ENCODE results near the gene NEURL4. TPM values are rescaled to one million over a fixed set of nuclear protein-coding genes. Genes with fewer than 3 reads are reported as not detected.
"Not testable (repeated sequence)": the region's sequence is repeated elsewhere in the genome, so short reads cannot be mapped to it uniquely, and the experiment has no call there.

Gene NEURL4
- total RNA-seq, 1 experiment from 2014 or later: 21.4 TPM

- H3F3A ChIP-seq (ENCODE audit: low read length, unreplicated experiment): no peaks in the 10 kb centered on the region
- no TSS peak for BruUV-seq (replicated peaks)
- CTCF ChIA-PET: no interaction called here
- no peaks in the 10 kb centered on the region for H3K9me3 ChIP-seq (ENCODE audit: low read length)
- intact Hi-C loops (cut with micrococcal nuclease): no loop called here
- no peaks in the 10 kb centered on the region for H3K27me3 ChIP-seq (ENCODE audit: low read length)
- no peaks in the 10 kb centered on the region for H3K9me2 ChIP-seq (replicated peaks; ENCODE audit: low read length)
- TF ChIP-seq EZH2 (IDR thresholded peaks at IDR 0.05; ENCODE audit: low read length, unreplicated experiment): no peak
- TF ChIP-seq, protein P1, sequence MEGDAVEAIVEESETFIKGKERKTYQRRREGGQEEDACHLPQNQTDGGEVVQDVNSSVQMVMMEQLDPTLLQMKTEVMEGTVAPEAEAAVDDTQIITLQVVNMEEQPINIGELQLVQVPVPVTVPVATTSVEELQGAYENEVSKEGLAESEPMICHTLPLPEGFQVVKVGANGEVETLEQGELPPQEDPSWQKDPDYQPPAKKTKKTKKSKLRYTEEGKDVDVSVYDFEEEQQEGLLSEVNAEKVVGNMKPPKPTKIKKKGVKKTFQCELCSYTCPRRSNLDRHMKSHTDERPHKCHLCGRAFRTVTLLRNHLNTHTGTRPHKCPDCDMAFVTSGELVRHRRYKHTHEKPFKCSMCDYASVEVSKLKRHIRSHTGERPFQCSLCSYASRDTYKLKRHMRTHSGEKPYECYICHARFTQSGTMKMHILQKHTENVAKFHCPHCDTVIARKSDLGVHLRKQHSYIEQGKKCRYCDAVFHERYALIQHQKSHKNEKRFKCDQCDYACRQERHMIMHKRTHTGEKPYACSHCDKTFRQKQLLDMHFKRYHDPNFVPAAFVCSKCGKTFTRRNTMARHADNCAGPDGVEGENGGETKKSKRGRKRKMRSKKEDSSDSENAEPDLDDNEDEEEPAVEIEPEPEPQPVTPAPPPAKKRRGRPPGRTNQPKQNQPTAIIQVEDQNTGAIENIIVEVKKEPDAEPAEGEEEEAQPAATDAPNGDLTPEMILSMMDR (conservative IDR thresholded peaks at IDR 0.05; ENCODE audit: low read depth, low read length): no peak
- TF ChIP-seq EZH2phosphoT487 (IDR thresholded peaks at IDR 0.05; ENCODE audit: borderline replicate concordance, low read length): no peak
- POLR2A ChIA-PET (ENCODE audit: unreplicated experiment): no interaction called here
- H3K36me3 ChIP-seq (ENCODE audit: low read depth, low read length): no peaks in the 10 kb centered on the region
- H3K4me1 ChIP-seq (ENCODE audit: insufficient read depth, low read length): no peaks in the 10 kb centered on the region
- no peak for ATAC-seq
- H3K9ac ChIP-seq (ENCODE audit: low read length): no peak within 1 kb of the TSS
- H3K27ac ChIP-seq (ENCODE audit: low read length): no peak within 1 kb of the TSS
- H3K4me2 ChIP-seq (ENCODE audit: low read length): no peak within 1 kb of the TSS
- H3K79me2 ChIP-seq (ENCODE audit: low read length): no peaks in the 10 kb centered on the region
- no peaks in the 10 kb centered on the region for H4K20me1 ChIP-seq (ENCODE audit: low read length)
- no peak within 1 kb of the TSS for H2AFZ ChIP-seq (ENCODE audit: low read length)
- no peak within 1 kb of the TSS for H3K4me3 ChIP-seq (ENCODE audit: low read length)
- DNase-seq: no peak
These were observed 7.4 kb upstream of the NEURL4 start, which contains the start of gene ACAP1 for GRCh38 chr17:7336240-7337175. Gene ACAP1, plus strand, starts transcription at chr17:7336529. Its CDS starts 206 bp downstream, at chr17:7336735.

GRCh38 chr17:7335765-7336164 lies 6.6 kb upstream of the NEURL4 start:
- H3K79me2 ChIP-seq (ENCODE audit: low read length); H3K9me2 ChIP-seq (replicated peaks; ENCODE audit: low read length); H3K9me3 ChIP-seq (ENCODE audit: low read length); H2AFZ ChIP-seq (ENCODE audit: low read length); CTCF ChIA-PET; H3K27me3 ChIP-seq (ENCODE audit: low read length); H3K4me3 ChIP-seq (ENCODE audit: low read length); H3K27ac ChIP-seq (ENCODE audit: low read length); H3F3A ChIP-seq (ENCODE audit: low read length, unreplicated experiment); H3K36me3 ChIP-seq (ENCODE audit: low read depth, low read length); H3K4me1 ChIP-seq (ENCODE audit: insufficient read depth, low read length); ATAC-seq; DNase-seq; BruUV-seq (replicated peaks); H4K20me1 ChIP-seq (ENCODE audit: low read length); H3K9ac ChIP-seq (ENCODE audit: low read length); H3K4me2 ChIP-seq (ENCODE audit: low read length); intact Hi-C loops (cut with micrococcal nuclease); POLR2A ChIA-PET (ENCODE audit: unreplicated experiment): not testable (repeated sequence)

DNA sequence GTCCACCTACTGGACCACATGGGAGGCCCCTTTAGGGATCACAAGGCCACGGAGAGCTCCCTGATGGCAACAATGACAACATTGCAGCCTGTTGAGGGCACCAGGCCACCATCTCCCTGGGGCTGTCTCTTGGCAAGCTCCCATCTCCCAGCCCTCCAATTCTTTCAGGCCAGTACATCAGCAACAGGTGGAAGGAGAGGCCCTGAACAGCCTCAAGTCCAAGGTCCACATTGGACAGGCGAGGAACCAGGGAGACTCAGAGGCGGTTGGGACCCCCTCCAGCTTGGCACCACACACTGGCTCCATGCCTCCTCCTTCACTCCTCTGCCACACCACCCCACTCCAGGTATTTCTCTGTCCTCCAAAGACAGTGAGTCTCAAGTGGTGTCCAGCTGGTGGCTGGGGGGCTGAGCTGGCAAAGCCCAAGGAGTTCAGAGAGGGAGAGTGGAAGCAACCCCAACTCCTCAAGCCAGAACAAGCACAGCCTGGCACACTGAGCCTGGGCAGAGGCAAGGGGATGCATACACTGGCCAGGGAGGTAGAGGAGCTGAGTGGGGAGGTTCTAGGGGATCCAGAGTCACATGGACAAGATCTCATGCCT lies 5.9 kb upstream of the NEURL4 start:
- Histone ChIP-seq H3K9ac (ENCODE audit: low read length) (no peak overlapping the region), H3K36me3 (ENCODE audit: low read depth, low read length) (no peaks in the 10 kb centered on the region), H3K27me3 (ENCODE audit: low read length) (no peaks in the 10 kb centered on the region), H3K4me1 (ENCODE audit: insufficient read depth, low read length) (no peaks in the 10 kb centered on the region), H2AFZ (ENCODE audit: low read length) (no peak overlapping the region), H3K4me3 (ENCODE audit: low read length) (no peak overlapping the region), H3K4me2 (ENCODE audit: low read length) (no peak overlapping the region), H3F3A (ENCODE audit: low read length, unreplicated experiment) (no peaks in the 10 kb centered on the region), H3K9me2 (replicated peaks; ENCODE audit: low read length) (no peaks in the 10 kb centered on the region), H3K79me2 (ENCODE audit: low read length) (no peaks in the 10 kb centered on the region), H4K20me1 (ENCODE audit: low read length) (no peaks in the 10 kb centered on the region), H3K27ac (ENCODE audit: low read length) (no peak overlapping the region), H3K9me3 (ENCODE audit: low read length) (no peaks in the 10 kb centered on the region)
- no peak for ATAC-seq
- DNase-seq: no peak
- CTCF ChIA-PET: no interaction called here
- no peak for TF ChIP-seq EZH2 (IDR thresholded peaks at IDR 0.05; ENCODE audit: low read length, unreplicated experiment)
- TF ChIP-seq, protein P1 (conservative IDR thresholded peaks at IDR 0.05; ENCODE audit: low read depth, low read length): no peak
- no peak for TF ChIP-seq EZH2phosphoT487 (IDR thresholded peaks at IDR 0.05; ENCODE audit: borderline replicate concordance, low read length)
- POLR2A ChIA-PET (ENCODE audit: unreplicated experiment): no interaction called here
- no TSS peak for BruUV-seq (replicated peaks)
- intact Hi-C loops (cut with micrococcal nuclease): no loop called here

GRCh38 chr17:7332600-7333069 lies 3.5 kb upstream of the NEURL4 start:
- BruUV-seq (replicated peaks); CTCF ChIA-PET; intact Hi-C loops (cut with micrococcal nuclease); ATAC-seq; H3K4me2 ChIP-seq (ENCODE audit: low read length); H3K9ac ChIP-seq (ENCODE audit: low read length); H3K27ac ChIP-seq (ENCODE audit: low read length); H4K20me1 ChIP-seq (ENCODE audit: low read length); POLR2A ChIA-PET (ENCODE audit: unreplicated experiment); H3K36me3 ChIP-seq (ENCODE audit: low read depth, low read length); H3K9me3 ChIP-seq (ENCODE audit: low read length); H3K4me3 ChIP-seq (ENCODE audit: low read length); H3K4me1 ChIP-seq (ENCODE audit: insufficient read depth, low read length); H3F3A ChIP-seq (ENCODE audit: low read length, unreplicated experiment); H2AFZ ChIP-seq (ENCODE audit: low read length); H3K27me3 ChIP-seq (ENCODE audit: low read length); DNase-seq; H3K9me2 ChIP-seq (replicated peaks; ENCODE audit: low read length): not testable (repeated sequence)
- H3K79me2 ChIP-seq (ENCODE audit: low read length): peaks cover 14% of the 10 kb centered on the region
